GM20000 (cell line): ENCODE measurements around the gene ADIPOR1.
"Not testable (repeated sequence)": the region's sequence is repeated elsewhere in the genome, so short reads cannot be mapped to it uniquely, and the experiment has no call there.

Source experiments
- DNase-seq: peaks from one replicate; pipeline ENCODE4 v3.0.0; 2012; ENCODE audit warnings: low spot score
- TF ChIP-seq, protein P1 (sequence below): IDR thresholded peaks from 2 replicates; pipeline ENCODE4 v1.5.1; 2012; ENCODE audit warnings: mild to moderate bottlenecking, control low read depth; ENCODE audit errors: extremely low read depth, missing control alignments

The ADIPOR1 gene

DNA sequence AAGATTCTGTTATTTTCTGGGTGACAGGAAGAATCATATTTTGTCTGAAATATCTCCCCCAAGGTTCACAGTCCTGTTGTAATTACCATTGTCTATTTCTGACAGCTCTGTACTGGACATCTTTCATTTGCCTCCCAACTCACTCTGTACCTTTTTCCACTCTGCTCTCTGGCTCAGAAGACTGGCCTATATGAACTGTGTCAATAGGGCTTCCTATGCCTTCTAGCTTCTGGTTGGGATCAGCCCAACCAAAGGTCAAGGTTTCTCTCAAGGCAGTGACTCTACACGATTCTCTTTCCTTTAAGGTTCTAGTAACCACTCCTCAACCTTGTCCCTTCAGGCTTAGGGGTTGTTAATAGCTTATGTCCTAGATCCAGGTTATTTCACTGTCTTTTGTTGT is 48.6 kb downstream of the ADIPOR1 start:
- no peak for DNase-seq
- TF ChIP-seq, protein P1, sequence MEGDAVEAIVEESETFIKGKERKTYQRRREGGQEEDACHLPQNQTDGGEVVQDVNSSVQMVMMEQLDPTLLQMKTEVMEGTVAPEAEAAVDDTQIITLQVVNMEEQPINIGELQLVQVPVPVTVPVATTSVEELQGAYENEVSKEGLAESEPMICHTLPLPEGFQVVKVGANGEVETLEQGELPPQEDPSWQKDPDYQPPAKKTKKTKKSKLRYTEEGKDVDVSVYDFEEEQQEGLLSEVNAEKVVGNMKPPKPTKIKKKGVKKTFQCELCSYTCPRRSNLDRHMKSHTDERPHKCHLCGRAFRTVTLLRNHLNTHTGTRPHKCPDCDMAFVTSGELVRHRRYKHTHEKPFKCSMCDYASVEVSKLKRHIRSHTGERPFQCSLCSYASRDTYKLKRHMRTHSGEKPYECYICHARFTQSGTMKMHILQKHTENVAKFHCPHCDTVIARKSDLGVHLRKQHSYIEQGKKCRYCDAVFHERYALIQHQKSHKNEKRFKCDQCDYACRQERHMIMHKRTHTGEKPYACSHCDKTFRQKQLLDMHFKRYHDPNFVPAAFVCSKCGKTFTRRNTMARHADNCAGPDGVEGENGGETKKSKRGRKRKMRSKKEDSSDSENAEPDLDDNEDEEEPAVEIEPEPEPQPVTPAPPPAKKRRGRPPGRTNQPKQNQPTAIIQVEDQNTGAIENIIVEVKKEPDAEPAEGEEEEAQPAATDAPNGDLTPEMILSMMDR, result no peak

DNA sequence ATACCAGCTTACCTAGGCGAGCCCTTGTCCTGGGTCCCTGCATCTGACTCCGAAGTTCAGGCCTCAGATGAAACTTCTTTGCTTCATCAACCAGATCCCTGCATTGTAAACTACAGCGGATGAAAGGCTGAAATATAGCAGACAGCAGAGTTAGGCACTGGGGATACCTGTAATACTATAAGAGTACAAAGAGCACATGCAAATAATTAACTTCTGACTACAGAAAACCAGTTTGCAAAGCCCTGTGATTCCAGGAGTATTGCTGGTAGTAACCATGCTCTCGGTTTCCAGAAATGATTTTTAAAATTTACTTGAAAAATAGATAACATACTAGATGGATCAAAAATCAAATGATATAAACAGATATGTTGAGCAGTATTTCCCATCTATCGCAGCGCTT is 49.1 kb downstream of the ADIPOR1 start:
- TF ChIP-seq, protein P1, result no peak
- DNase-seq, result no peak

DNA sequence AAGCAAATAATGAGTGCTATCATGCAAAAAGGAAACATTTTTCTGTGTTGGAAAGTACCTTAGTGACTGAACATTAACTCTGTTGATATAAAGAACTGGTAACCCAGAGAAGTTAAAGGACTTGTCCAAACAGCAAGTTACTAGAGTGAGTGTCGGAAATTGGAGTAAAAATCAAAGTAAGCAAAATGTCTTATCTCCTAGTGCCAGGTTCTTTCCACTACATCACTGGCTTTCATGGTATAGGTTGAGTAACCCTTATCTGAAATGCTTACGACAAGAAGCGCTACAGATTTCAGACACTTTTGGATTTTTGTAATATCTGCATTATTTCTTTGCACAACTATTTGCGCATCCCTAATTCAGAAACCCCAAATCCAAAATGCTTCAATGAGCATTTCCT is 52.8 kb downstream of the ADIPOR1 start:
- no peak for DNase-seq
- TF ChIP-seq, protein P1, result no peak

DNA sequence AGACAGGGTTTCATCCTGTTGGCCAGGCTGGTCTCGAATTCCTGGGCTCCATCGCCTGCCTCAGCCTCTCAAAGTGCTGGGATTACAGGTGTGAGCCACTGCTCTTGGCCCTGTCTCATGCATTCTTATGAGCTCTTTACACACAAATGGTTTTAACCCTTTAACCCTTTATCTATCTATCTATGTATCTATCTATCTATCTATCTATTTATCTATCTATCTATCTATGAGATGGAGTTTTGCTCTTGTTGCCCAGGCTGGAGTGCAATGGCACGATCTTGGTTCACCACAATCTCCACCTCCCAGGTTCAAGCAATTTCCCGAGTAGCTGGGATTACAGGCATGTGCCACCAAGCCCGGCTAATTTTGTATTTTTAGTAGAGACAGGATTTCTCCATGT is 54.3 kb downstream of the ADIPOR1 start:
- DNase-seq, result not testable (repeated sequence)

DNA sequence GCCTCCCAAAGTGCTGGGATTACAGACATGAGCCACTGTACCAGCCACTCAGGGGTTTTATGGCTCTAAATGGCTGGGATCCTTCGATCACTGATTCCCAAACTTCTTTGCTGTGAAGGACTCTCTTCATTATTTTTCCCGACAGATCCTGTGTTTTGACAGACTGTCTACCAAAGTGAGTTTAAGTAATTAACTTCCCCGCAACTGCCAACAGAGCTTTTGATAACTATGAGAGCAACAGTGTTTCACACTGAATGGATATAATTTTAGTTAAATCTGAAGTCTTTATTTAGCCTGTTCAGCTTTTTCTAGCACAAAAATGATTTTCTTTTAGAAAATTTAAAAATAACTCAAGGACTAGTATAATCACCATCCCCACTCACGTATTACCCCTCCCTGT is 56.6 kb downstream of the ADIPOR1 start:
- TF ChIP-seq, protein P1, result no peak
- DNase-seq, result no peak

DNA sequence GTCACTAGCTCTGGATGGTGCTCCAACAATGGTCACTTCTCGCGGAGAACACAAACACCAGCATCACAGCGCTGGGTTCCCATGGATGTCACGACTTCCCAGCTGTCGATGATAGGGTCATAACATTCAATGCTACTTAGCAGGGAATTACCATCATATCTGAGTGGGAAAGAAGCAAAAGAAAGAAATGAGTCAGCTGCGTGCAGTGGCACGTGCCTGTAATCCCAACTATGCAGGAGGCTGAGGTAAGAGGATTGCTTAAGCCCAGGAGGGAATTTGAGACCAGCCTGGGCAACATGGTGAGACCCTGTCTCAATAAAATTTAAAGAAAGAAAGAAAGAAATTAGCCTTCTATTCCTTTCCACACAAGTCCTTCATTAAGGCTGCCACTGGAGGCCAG is 65.6 kb downstream of the ADIPOR1 start:
- no peak for DNase-seq
- TF ChIP-seq, protein P1, result no peak
